ENCODE data around the gene SCLY. TPM values are rescaled to one million over a fixed set of nuclear protein-coding genes. Genes with fewer than 3 reads are reported as not detected.

The SCLY gene
- total and polyA plus RNA-seq, 12 donors, result 8.3 to 14.5 (median 11.4) TPM

DNA sequence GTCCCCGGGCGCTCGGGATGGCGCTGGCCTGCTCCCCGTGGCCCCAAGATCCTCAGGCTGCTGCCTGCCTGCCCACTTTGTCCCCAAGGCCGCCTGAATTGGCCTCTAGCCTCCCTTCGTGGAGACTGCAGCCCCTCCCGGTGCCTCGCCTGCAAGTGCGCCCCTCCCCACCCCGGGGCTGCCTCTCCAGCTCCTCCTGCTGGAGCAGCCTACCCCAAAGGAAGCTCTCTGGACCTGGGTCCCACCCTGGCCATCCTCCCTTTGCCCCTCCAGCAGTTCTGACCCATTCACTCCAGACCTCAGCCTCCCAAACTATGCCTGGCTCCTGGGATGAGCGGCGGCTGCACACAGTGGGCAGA lies 45.5 kb downstream of the SCLY start:
- no peaks in the 10 kb centered on the region for H3K9me3 ChIP-seq
- WGBS, 2 donors, result 78 to 83% methylated on average over 13 of the region's 13 CpGs
- no peak for DNase-seq

DNA sequence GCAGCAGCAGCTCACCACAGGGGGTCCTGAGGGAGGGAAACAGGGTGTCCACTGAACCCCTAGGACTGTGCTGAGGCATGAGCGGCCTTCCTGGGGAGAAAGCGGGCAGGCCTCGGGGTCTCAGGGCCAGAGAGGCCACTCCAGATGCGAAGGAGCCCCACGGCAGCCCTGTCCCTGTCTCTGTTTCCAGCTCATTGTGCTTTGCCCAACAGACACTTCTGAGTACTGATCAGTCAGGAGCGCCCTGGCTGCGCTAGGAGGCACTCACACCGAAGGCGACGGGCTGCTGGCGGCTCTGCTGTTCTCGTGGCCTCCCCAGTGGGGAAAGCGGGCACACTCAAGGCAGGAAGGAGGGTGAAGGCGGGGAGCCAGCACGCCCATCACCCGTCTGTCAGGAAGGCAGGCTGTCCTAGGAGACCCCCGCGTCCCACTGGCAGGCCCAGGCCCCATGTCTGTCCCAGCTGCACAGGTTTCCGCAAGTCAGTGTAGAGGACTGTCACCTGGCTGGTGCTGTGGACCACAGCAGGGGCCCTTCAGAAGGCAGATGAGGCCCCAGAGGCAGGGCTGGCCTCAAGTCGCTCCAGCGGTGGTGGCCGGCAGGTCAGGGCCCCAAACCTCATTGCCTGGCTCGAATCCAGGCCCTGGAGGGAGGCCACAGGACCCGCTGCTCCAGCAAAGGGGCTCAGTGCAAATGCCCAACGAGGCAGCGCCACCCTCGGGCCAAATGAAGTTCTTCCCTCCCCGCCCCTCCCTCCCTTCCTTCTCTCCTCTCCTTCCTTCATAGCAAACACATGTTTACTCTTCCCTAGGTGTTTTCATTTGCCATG lies 46.1 kb downstream of the SCLY start:
- H3K36me3 ChIP-seq, result no peaks in the 10 kb centered on the region
- TF ChIP-seq, protein P1, sequence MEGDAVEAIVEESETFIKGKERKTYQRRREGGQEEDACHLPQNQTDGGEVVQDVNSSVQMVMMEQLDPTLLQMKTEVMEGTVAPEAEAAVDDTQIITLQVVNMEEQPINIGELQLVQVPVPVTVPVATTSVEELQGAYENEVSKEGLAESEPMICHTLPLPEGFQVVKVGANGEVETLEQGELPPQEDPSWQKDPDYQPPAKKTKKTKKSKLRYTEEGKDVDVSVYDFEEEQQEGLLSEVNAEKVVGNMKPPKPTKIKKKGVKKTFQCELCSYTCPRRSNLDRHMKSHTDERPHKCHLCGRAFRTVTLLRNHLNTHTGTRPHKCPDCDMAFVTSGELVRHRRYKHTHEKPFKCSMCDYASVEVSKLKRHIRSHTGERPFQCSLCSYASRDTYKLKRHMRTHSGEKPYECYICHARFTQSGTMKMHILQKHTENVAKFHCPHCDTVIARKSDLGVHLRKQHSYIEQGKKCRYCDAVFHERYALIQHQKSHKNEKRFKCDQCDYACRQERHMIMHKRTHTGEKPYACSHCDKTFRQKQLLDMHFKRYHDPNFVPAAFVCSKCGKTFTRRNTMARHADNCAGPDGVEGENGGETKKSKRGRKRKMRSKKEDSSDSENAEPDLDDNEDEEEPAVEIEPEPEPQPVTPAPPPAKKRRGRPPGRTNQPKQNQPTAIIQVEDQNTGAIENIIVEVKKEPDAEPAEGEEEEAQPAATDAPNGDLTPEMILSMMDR (IDR thresholded peaks at IDR 0.05), result peak in 4 of 9 donors; percentile 11 to 25 (median 18)
- H3K27me3 ChIP-seq, result peaks cover 0 to 6% (median 0%) of the 10 kb centered on the region in 7 donors
- H3K9me3 ChIP-seq, result peaks cover 0 to 4% (median 0%) of the 10 kb centered on the region in 11 donors
- intact Hi-C loops (cut with DNase I), result no loop called here
- 80 to 81% methylated on average over 27 to 28 of the region's 28 CpGs for WGBS, 2 donors
- H3K27ac ChIP-seq, result no peak overlapping the region
- H3K4me3 ChIP-seq, result no peak overlapping the region
- ATAC-seq (no peak), DNase-seq (no peak)
- peaks cover 0 to 21% (median 0%) of the 10 kb centered on the region in 9 donors for H3K4me1 ChIP-seq

More for the DNA sequence above, 45.5 kb downstream of the SCLY start:
- intact Hi-C loops (cut with DNase I), result no loop called here
- no peak overlapping the region for H3K27ac ChIP-seq
- no peak for ATAC-seq
- peaks cover 0 to 21% (median 0%) of the 10 kb centered on the region in 9 donors for H3K4me1 ChIP-seq
- no peaks in the 10 kb centered on the region for H3K36me3 ChIP-seq
- H3K27me3 ChIP-seq, result peaks cover 0 to 6% (median 0%) of the 10 kb centered on the region in 7 donors
- H3K4me3 ChIP-seq, result no peak overlapping the region
- TF ChIP-seq, protein P1 (IDR thresholded peaks at IDR 0.05), result no peak

DNA sequence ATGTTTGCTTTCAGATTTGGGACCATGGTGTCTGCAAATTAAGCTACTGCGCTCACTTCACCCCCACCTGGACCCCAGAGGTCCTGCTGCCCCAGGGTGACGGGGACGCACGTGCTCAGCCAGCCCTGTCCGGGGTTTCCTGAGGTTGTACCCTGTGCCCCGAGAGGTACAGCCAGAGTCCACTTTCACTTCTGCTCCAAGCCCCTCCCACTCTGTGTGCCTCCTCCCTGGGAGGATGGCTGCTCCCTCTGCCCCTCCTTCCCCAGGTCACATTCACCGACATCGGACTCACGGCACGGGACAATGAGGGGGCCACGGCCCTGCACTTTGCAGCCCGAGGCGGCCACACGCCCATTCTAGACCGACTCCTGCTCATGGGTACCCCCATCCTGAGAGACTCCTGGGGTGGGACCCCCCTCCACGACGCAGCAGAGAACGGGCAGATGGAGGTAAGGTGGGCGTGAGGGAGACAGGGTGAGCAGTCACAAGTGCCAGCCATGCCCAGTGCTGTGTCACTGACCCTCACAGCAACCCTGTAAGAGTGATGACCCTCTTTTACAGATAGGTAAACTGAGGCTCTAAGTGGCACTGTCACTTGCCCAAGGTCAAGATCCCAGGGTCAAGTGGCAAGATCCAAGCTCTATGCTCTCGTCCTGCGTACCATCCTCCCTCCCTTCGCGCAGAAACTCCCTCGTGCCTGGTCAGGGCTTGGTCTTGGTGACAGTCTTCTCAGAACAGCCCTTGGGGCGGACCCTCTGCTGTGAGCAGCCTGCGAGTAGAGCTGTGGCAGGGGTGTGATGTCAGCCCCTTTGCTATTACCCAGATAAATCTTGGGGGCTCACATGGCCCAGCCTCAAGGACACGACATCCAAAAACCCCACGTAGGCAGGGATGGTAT lies 47.0 kb downstream of the SCLY start:
- no peak for DNase-seq

More for the DNA sequence above, 47.0 kb downstream of the SCLY start:
- Histone ChIP-seq H3K27ac (no peak overlapping the region), H3K4me1 (peaks cover 0 to 21% (median 0%) of the 10 kb centered on the region in 9 donors), H3K9me3 (peaks cover 0 to 12% (median 7%) of the 10 kb centered on the region in 11 donors), H3K36me3 (no peaks in the 10 kb centered on the region), H3K4me3 (no peak overlapping the region), H3K27me3 (peaks cover 0 to 6% (median 0%) of the 10 kb centered on the region in 7 donors)
- no peak for ATAC-seq
- TF ChIP-seq, protein P1 (IDR thresholded peaks at IDR 0.05), result no peak
- intact Hi-C loops (cut with DNase I), result no loop called here
- 89 to 90% methylated on average over 28 of the region's 28 CpGs for WGBS, 2 donors

Data from heart right ventricle (tissue), 16 donors.